COLO668 (cell line): Measurements from ENCODE around the gene CCDC57.

Experiments
- DNase-seq: peaks from one replicate; lab custom pipeline; 2025; ENCODE audit not compliant: unreplicated experiment; lab: John Stamatoyannopoulos, UW

The CCDC57 gene

DNA sequence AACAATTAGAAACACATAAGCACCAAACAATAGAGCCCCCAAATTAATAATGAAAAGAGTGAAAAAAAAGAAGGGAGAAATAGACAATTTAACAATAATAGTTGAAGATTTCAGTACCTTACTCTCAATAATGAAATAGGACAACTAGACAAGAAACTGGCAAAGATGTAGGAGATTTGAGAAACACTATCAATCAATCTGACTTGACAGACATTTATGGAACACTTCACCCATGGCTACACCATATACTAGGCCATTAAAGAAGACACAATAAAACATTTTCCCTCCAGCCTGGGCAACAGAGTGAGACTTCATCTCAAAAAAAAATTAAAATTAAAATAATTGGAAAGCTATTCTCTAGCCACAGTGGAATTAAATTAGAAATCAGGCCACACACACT, 142.0 kb downstream of the CCDC57 start:
- no peak for DNase-seq

DNA sequence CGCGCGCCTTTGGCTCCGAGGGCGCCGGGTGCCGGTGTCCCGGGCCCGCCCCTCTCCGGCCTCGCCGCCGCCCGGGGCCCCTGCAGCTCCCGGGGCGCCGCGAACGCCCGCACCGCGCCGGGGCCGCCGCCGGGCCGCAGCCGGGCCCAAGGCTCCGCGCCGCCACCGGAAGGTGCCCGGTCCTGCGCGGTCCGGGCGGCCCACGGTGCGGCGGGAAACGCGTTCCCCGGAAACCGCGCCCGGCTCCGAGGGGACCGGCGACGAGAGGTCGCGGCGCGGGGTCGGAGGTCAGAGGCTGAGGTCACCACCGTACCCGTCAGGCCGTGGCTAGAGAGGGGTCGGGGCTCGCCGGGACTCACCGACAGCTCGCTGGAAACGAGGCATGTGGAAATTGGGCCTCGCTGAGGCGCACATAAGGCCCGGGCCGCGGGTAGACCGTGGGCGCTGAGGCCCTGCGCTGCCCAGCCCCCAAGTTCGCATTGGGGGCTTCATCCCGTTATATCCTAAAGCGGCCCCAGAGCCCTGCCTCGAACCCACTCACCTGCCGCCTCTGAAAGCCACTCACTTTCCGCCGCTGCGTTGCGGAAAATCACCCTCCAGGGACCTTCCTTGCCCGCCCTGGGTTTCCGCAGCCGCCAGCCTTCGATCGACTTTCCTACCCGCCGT, 146.9 kb downstream of the CCDC57 start, which contains the start of gene DUS1L:
Gene DUS1L (minus strand): TSS at position 167 of the 666 bp plus-strand sequence. CDS start 745 bp downstream, outside the sequence.
- peak; percentile 67 for DNase-seq

DNA sequence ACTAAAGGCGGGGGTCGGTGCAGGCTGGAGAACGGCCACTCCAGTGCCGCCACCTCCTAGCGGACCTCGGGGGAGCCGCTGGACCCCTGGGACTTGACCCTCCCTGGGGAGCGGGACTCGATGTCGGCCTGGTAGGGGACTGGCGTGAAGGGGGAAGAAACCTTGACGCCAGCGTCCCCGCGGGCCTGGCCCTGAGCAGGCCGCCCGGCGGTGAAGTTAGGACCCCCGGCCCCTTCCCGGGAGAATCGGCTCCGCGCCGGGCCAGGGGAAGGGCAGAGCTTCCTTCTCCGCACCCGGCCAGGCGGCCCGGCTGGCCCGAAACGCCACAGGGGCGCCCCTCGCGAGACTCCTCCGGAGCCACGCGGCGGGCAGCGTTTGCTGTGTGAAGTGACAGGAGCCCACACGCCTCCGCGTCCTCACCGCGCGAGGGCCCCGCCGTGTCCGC, 147.4 kb downstream of the CCDC57 start:
- peak; percentile 52 for DNase-seq

- peak; percentile 68 for DNase-seq
These were observed 148.0 kb downstream of the CCDC57 start for GRCh38 chr17:82064433-82065192.

GRCh38 chr17:82063424-82064415, 148.9 kb downstream of the CCDC57 start:
- DNase-seq: no peak

- DNase-seq: no peak
These were observed 149.7 kb downstream of the CCDC57 start for GRCh38 chr17:82062984-82063368.

DNA sequence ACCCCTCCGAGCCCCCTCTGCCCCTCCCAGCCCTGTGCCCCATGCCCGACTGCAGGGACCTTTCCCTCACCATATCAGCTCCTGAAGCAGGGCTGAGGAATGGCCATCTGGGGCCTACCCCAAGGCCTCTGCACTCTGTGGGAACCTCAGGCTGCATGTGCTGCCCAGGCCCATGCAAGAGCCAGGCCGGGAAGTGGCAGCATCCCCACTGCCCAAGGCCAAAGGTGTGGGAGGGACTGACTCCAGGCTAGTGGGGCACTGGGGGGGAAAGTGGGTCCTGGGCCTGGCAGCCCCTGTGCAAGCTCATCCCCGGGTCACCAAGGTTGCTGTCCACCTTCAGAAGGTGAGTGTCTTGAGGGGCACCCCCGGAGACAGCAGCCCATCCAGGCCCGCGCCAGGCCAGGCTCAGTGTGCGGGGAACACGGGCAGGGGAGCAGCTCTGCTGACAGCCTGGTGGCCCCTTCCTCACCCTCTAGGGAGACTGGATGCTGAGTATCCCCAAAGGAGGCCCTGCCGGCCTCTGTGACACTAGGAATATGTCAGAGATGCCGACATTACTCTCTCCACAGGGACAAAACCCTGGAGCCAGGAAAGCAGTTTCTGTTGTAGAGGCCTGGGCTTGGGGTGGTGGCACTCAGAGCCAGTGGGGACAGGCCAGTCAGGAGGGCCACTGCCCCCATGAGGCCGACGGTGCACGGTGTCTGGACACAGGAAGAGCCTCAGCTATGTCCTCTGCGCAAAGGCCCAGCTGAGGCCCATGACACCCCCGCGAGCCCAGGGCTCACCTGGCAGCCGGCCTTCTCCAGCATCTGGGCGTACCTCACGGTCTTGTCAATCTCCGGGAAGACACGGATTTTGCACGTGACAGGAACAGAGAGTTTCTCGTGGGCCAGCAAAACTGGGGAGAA, 150.3 kb downstream of the CCDC57 start:
- no peak for DNase-seq

- DNase-seq: no peak
These were observed 151.4 kb downstream of the CCDC57 start for GRCh38 chr17:82061047-82061925.

- DNase-seq: no peak
These were observed 152.0 kb downstream of the CCDC57 start for GRCh38 chr17:82060614-82061013.

- DNase-seq: no peak
These were observed 152.7 kb downstream of the CCDC57 start for GRCh38 chr17:82060001-82060380.

GRCh38 chr17:82059272-82060000, 153.2 kb downstream of the CCDC57 start:
- no peak for DNase-seq

DNA sequence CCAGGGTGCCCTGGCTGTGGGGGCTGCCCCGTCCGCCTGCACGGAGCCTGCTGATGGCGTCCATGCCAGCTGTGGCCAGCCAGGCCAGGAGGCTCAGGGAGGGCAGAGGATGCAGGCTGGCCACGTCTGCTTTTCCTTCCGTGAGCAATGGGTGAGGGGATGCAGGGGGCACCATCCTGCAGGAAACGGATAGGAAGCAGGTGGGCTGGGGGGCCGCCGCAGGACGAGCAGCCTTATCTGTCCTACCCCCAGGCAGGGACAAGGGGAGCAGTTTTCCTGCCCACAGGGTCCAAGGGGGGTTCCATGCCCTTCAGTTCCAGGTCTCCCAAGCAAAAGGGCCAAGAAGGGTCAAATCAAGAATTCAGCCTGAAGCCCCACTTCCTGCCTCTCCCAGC, 153.8 kb downstream of the CCDC57 start:
- no peak for DNase-seq

DNA sequence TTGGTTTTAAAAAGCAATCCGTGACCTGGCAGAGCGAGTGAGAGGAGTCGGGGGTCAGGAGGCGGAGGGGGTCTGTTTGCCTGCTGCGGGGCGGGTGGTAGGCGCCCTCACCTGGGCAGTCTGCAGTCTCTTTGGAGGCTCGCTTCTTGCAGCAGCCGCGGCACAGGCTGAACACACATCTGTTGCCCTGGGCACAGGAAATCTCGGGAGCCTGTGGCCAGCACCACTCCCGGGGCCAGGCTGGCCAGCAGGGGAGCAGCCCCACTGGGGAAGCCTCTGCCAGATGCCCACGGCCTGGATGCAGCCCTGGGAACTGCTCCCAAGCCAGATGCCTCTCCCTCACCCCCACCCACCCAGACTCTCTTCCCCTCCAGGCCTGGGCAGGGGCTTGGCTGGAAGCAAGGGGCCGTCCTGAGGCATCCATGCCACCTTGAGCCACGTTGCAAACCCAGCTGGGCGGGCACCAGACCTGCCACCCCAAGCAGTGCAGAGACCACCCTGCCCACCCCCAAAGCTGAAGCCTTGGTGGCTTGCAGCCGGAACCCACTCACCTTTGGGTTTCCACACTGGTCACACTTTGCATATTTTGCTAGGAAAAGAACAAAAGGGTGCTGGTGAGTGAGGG, 154.3 kb downstream of the CCDC57 start:
- no peak for DNase-seq

DNA sequence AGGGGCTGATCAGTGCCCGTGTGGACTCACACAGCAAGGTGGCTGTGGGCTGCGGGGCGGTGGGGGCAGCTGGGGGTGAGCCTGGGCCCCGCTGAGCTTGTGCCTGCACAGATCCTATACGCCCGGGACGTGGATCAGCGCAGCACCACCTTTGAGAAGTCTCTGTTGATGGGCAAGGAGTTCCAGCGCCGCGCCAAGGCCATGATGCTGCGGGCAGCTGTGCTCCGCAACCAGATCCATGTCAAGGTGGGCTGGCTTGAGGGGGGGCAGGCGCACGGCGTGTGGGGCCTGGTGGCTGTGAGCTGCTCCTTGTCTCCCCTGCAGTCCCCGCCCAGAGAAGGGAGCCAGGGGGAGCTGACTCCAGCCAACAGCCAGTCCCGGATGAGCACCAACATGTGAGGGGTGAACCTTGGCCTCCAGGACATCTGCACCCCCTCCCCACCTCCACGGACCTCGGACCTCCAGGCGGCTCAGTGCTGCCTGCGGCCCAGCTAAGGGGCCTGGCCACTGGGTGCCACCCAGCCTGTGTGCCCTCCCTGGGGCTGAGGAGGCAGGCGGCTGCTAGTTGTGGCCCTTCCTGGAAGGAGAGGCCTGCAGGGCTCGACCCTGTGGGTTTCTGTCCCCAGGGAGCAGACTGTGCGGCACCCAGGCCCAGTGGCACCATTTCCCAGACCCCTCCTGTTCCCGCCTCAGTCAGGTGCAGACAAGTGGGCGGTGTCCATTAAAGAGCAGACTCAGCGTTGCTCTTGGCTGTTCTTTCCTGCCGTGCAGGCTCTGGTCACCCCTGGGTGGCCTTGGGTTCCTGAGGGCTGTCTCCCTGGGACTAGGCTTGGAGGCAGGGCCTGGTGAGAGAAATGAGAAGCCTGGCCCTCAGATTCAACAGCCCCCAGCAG, 155.7 kb downstream of the CCDC57 start:
- no peak for DNase-seq

DNA sequence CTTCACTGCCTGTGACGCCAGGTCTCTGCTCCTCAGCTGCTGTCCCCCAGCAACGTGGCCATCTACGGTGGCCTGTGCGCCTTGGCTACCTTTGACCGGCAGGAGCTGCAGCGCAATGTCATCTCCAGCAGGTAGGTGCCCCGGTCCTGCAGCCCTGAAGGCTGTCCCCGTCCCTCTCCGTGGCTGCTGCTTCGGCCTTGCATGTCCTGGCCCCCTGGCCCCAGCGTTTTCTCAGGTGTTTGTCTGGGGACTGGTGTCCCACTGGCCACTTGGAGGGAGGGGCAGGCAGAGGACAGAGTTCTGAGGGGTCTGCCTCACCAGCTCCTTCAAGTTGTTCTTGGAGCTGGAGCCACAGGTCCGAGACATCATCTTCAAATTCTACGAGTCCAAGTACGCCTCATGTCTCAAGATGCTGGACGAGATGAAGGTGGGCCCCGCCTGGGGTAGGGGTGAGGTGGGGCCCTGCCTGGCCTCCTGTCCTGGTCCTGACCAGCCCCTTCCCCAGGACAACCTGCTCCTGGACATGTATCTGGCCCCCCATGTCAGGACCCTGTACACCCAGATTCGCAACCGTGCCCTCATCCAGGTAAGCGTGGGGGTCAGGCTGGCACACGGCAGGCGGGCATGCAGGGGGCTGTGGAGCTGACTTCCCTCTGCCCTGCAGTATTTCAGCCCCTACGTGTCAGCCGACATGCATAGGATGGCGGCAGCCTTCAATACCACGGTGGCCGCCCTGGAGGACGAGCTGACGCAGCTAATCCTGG, 156.5 kb downstream of the CCDC57 start:
- no peak for DNase-seq
